SU-DHL-6 (cell line): ENCODE measurements around the gene CEBPG.

Experiments used
- H2AFZ ChIP-seq: fragments of 200-600 bp; sonication (generic); 2 replicates; pipeline ENCODE4 v1.6.1; 2014; ENCODE audit warnings: low read depth, mild to moderate bottlenecking, moderate library complexity, mixed read lengths, antibody characterized with exemption, low read length; ENCODE audit not compliant: severe bottlenecking
- H3F3A ChIP-seq: fragments of 200-600 bp; shearing (Covaris generic); 2 replicates; pipeline ENCODE4 v1.6.0; 2016; ENCODE audit warnings: antibody characterized with exemption, mild to moderate bottlenecking; ENCODE audit not compliant: insufficient read depth
- H3K27ac ChIP-seq: fragments of 200-600 bp; sonication (generic); 2 replicates; pipeline ENCODE4 v1.5.1; 2016; ENCODE audit warnings: low read depth, mild to moderate bottlenecking, low read length, moderate library complexity, mixed read lengths
- H3K27me3 ChIP-seq: fragments of 200-600 bp; sonication (generic), shearing (Covaris generic); 2 replicates; pipeline ENCODE4 v1.6.0; 2014; ENCODE audit warnings: mild to moderate bottlenecking, low read length
- H3K36me3 ChIP-seq: fragments of 200-600 bp; sonication (generic); 2 replicates; pipeline ENCODE4 v1.6.1; 2014; ENCODE audit warnings: mild to moderate bottlenecking, low read length, mixed read lengths
- H3K4me2 ChIP-seq: fragments of 300-600, 200-600 bp; shearing (Covaris generic), sonication (generic); 2 replicates; pipeline ENCODE4 v1.6.0; 2014; ENCODE audit warnings: low read length, low read depth, mild to moderate bottlenecking; ENCODE audit not compliant: poor library complexity, severe bottlenecking
- H3K4me3 ChIP-seq: fragments of 200-600 bp; sonication (generic); 2 replicates; pipeline ENCODE4 v1.5.1; 2014; ENCODE audit warnings: antibody characterized with exemption, low read length, mild to moderate bottlenecking, mixed read lengths; ENCODE audit not compliant: insufficient read depth, poor library complexity, severe bottlenecking
- H3K79me2 ChIP-seq: fragments of 200-600 bp; sonication (generic); 2 replicates; pipeline ENCODE4 v1.6.1; 2014; ENCODE audit warnings: mild to moderate bottlenecking, low read length, moderate library complexity; ENCODE audit not compliant: insufficient read depth
- H3K9ac ChIP-seq: fragments of 200-600 bp; sonication (generic); 2 replicates; pipeline ENCODE4 v1.7.0; 2014; ENCODE audit warnings: mild to moderate bottlenecking, low read length
- H3K9me2 ChIP-seq: fragments of 200-600 bp; sonication (generic); replicated peaks from 2 replicates; pipeline ENCODE4 v1.6.1; 2014; ENCODE audit warnings: low read length; ENCODE audit not compliant: insufficient read depth
- H3K9me3 ChIP-seq: fragments of 200-600 bp; sonication (generic); 2 replicates; pipeline ENCODE4 v1.6.1; 2014; ENCODE audit warnings: low read length, mixed read lengths; ENCODE audit not compliant: insufficient read depth
- H4K20me1 ChIP-seq: fragments of 200-600 bp; sonication (generic); 2 replicates; pipeline ENCODE4 v1.6.1; 2014; ENCODE audit warnings: low read depth, mild to moderate bottlenecking, antibody characterized with exemption, low read length, moderate library complexity, mixed read lengths
- CTCF ChIP-seq: fragments of 200-600 bp; sonication (generic); IDR thresholded peaks from one replicate; pipeline ENCODE4 v1.5.1; 2017; ENCODE audit warnings: antibody characterized with exemption, mild to moderate bottlenecking, low read length, moderate library complexity; ENCODE audit not compliant: insufficient read depth, poor library complexity, severe bottlenecking
- EZH2phosphoT487 ChIP-seq: fragments of 200-600 bp; sonication (generic), shearing (Covaris generic); conservative IDR thresholded peaks from 2 replicates; pipeline ENCODE4 v1.6.1; 2018; ENCODE audit warnings: mild to moderate bottlenecking, antibody characterized with exemption, low read length, moderate library complexity, mixed read lengths

The CEBPG gene

DNA sequence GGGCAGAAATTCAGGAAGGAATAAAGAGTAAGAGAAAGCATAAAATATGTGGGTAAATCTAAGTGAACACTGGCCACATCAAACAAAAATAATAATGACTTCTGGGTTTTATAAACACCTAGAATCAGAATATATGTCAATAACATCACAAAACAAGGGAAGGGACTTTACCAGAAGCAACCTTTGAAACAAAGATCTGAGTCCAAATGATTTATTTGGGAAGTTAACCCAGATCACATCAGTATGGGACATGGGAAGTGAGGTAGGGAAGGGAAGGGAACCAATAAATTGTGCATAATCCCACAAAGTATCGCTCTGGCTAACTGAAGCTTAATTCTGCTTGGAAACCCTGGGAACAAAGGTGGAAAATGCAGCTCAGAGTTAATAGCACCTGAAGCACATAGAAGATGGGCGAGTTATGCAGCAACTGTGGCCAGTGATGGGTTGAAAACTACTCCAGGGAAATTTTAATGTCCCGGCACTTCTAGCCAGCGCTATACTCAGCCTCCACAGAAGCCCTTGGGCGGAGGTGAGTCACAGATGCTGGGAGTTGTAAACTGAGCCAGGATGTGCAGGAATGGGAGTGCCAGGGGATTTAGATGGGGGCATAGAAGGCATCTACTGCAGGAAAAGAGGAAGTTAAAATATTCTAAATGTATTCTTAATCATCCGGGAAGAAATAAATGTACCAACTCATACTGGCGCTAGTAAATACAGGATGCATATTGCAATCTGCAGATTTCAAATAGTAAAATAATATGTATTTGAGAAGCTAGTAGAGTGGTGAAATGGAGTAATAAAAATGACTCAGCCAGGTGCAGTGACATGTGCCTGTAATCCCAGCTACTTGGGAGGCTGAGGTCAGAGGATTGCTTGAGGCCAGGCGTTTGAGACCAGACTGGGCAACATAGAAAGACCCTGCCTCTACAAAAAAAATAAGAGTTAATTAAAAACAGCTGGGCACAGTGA is 34.2 kb upstream of the CEBPG start:
- Histone ChIP-seq H3K27ac (no peak overlapping the region), H3K4me2 (no peak overlapping the region)

DNA sequence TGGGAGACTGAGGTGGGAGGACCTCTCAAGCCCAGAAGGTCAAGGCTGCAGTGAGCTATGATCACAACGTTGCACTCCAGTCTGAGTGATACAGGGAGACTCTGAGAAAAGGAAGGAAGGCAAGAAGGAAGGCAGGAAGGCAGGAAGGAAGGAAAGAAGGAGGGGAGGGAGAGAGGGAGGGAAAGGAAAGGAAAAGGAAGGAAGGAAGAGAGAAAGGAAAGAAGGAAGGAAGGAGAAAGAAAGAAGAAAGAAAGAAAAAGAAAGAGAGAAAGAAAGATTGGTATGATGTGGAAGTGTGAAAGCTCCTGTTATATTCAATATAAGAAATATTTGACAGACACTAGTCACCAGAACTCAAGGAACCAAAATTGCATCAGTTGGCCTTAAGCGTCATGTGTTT is 32.5 kb upstream of the CEBPG start:
- no peaks in the 10 kb centered on the region for H4K20me1 ChIP-seq
- no peaks in the 10 kb centered on the region for H3K27me3 ChIP-seq
- no peak for TF ChIP-seq EZH2phosphoT487
- no peak for TF ChIP-seq CTCF

More for the DNA sequence above, 34.2 kb upstream of the CEBPG start:
- Histone ChIP-seq H3F3A (no peaks in the 10 kb centered on the region), H3K9ac (no peak overlapping the region), H2AFZ (no peak overlapping the region), H4K20me1 (no peaks in the 10 kb centered on the region), H3K27me3 (no peaks in the 10 kb centered on the region), H3K9me3 (no peaks in the 10 kb centered on the region), H3K36me3 (no peaks in the 10 kb centered on the region), H3K9me2 (no peaks in the 10 kb centered on the region), H3K79me2 (no peaks in the 10 kb centered on the region), H3K4me3 (no peak overlapping the region)
- TF ChIP-seq EZH2phosphoT487: no peak
- no peak for TF ChIP-seq CTCF

GRCh38 chr19:33343301-33343700 is 30.2 kb upstream of the CEBPG start:
- Histone ChIP-seq H3K27me3 (no peaks in the 10 kb centered on the region), H3F3A (no peaks in the 10 kb centered on the region), H3K9ac (no peak overlapping the region), H3K27ac (no peak overlapping the region), H3K4me3 (no peak overlapping the region), H3K36me3 (no peaks in the 10 kb centered on the region), H3K4me2 (no peak overlapping the region), H3K9me3 (no peaks in the 10 kb centered on the region), H3K9me2 (no peaks in the 10 kb centered on the region), H2AFZ (no peak overlapping the region), H3K79me2 (no peaks in the 10 kb centered on the region), H4K20me1 (no peaks in the 10 kb centered on the region)
- TF ChIP-seq CTCF (no peak), EZH2phosphoT487 (no peak)

More for the DNA sequence above, 32.5 kb upstream of the CEBPG start:
- Histone ChIP-seq H2AFZ (no peak overlapping the region), H3K4me2 (no peak overlapping the region), H3F3A (no peaks in the 10 kb centered on the region), H3K36me3 (no peaks in the 10 kb centered on the region), H3K4me3 (no peak overlapping the region), H3K9me3 (no peaks in the 10 kb centered on the region), H3K9me2 (no peaks in the 10 kb centered on the region), H3K9ac (no peak overlapping the region), H3K79me2 (no peaks in the 10 kb centered on the region), H3K27ac (no peak overlapping the region)
